ENCODE data around the gene SSR4.

GRCh38 chrX:153829549-153829798 is 35.0 kb downstream of the SSR4 start:
- TF ChIP-seq, protein P1, sequence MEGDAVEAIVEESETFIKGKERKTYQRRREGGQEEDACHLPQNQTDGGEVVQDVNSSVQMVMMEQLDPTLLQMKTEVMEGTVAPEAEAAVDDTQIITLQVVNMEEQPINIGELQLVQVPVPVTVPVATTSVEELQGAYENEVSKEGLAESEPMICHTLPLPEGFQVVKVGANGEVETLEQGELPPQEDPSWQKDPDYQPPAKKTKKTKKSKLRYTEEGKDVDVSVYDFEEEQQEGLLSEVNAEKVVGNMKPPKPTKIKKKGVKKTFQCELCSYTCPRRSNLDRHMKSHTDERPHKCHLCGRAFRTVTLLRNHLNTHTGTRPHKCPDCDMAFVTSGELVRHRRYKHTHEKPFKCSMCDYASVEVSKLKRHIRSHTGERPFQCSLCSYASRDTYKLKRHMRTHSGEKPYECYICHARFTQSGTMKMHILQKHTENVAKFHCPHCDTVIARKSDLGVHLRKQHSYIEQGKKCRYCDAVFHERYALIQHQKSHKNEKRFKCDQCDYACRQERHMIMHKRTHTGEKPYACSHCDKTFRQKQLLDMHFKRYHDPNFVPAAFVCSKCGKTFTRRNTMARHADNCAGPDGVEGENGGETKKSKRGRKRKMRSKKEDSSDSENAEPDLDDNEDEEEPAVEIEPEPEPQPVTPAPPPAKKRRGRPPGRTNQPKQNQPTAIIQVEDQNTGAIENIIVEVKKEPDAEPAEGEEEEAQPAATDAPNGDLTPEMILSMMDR (IDR thresholded peaks at IDR 0.05; ENCODE audit: low read depth, low read length, missing input control) = no peak
- TF ChIP-seq, protein P2, sequence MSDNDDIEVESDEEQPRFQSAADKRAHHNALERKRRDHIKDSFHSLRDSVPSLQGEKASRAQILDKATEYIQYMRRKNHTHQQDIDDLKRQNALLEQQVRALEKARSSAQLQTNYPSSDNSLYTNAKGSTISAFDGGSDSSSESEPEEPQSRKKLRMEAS (IDR thresholded peaks at IDR 0.05) = no peak
- TF ChIP-seq JUND (IDR thresholded peaks at IDR 0.05) (no peak), SP1 (IDR thresholded peaks at IDR 0.05) (no peak), YY1 (IDR thresholded peaks at IDR 0.05) (no peak), ATF3 (IDR thresholded peaks at IDR 0.05) (no peak), FOXA1 (IDR thresholded peaks at IDR 0.05) (no peak), GABPA (IDR thresholded peaks at IDR 0.05 in 1 of 2, conservative IDR thresholded peaks at IDR 0.05 in 1 of 2) (no peak), RAD21 (IDR thresholded peaks at IDR 0.05) (no peak), NR2F2 (IDR thresholded peaks at IDR 0.05) (no peak), EGR1 (IDR thresholded peaks at IDR 0.05; ENCODE audit: low read depth in 2 of 2) (no peak), TAF1 (conservative IDR thresholded peaks at IDR 0.05) (no peak)
- TF ChIP-seq, protein P3, sequence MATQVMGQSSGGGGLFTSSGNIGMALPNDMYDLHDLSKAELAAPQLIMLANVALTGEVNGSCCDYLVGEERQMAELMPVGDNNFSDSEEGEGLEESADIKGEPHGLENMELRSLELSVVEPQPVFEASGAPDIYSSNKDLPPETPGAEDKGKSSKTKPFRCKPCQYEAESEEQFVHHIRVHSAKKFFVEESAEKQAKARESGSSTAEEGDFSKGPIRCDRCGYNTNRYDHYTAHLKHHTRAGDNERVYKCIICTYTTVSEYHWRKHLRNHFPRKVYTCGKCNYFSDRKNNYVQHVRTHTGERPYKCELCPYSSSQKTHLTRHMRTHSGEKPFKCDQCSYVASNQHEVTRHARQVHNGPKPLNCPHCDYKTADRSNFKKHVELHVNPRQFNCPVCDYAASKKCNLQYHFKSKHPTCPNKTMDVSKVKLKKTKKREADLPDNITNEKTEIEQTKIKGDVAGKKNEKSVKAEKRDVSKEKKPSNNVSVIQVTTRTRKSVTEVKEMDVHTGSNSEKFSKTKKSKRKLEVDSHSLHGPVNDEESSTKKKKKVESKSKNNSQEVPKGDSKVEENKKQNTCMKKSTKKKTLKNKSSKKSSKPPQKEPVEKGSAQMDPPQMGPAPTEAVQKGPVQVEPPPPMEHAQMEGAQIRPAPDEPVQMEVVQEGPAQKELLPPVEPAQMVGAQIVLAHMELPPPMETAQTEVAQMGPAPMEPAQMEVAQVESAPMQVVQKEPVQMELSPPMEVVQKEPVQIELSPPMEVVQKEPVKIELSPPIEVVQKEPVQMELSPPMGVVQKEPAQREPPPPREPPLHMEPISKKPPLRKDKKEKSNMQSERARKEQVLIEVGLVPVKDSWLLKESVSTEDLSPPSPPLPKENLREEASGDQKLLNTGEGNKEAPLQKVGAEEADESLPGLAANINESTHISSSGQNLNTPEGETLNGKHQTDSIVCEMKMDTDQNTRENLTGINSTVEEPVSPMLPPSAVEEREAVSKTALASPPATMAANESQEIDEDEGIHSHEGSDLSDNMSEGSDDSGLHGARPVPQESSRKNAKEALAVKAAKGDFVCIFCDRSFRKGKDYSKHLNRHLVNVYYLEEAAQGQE (IDR thresholded peaks at IDR 0.05) = no peak
- TF ChIP-seq, protein P4, sequence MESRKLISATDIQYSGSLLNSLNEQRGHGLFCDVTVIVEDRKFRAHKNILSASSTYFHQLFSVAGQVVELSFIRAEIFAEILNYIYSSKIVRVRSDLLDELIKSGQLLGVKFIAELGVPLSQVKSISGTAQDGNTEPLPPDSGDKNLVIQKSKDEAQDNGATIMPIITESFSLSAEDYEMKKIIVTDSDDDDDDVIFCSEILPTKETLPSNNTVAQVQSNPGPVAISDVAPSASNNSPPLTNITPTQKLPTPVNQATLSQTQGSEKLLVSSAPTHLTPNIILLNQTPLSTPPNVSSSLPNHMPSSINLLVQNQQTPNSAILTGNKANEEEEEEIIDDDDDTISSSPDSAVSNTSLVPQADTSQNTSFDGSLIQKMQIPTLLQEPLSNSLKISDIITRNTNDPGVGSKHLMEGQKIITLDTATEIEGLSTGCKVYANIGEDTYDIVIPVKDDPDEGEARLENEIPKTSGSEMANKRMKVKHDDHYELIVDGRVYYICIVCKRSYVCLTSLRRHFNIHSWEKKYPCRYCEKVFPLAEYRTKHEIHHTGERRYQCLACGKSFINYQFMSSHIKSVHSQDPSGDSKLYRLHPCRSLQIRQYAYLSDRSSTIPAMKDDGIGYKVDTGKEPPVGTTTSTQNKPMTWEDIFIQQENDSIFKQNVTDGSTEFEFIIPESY (IDR thresholded peaks at IDR 0.05) = no peak

Measured in liver (tissue), 3 donors.